WI38 (cell line): ENCODE data around the gene OR4D5.

ENCODE experiments used
- H3K4me3 ChIP-seq: 2 replicates; pipeline ENCODE4 v1.5.1; 2011; ENCODE audit warnings: low read depth, mild to moderate bottlenecking, control low read depth, low read length
- CTCF ChIP-seq: IDR thresholded peaks from 2 replicates; pipeline ENCODE4 v1.5.1; 2012; ENCODE audit warnings: low read depth, mild to moderate bottlenecking, control low read depth, low read length

Gene OR4D5

GRCh38 chr11:123939317-123939716, at the start of gene OR4D5:
TSS of gene OR4D5 (plus strand) at chr11:123939617. CDS start at chr11:123939617, 0 bp downstream.
- TF ChIP-seq CTCF: no peak
- H3K4me3 ChIP-seq: no peak within 1 kb of the TSS

GRCh38 chr11:123892031-123892430, 47.4 kb upstream of the OR4D5 start:
- TF ChIP-seq CTCF: no peak
- H3K4me3 ChIP-seq: no peak overlapping the region

- H3K4me3 ChIP-seq: no peak overlapping the region
- TF ChIP-seq CTCF: no peak
Observed at GRCh38 chr11:123899792-123900191, 39.6 kb upstream of the OR4D5 start.

GRCh38 chr11:123901867-123902266, 37.5 kb upstream of the OR4D5 start, which contains the start of gene OR8D4:
TSS of gene OR8D4 (plus strand) at chr11:123902167. CDS start at chr11:123906432, 4,265 bp downstream.
- no peak within 1 kb of the TSS for H3K4me3 ChIP-seq
- no peak for TF ChIP-seq CTCF

GRCh38 chr11:123903932-123904331, 35.5 kb upstream of the OR4D5 start:
- H3K4me3 ChIP-seq: no peak overlapping the region
- TF ChIP-seq CTCF: no peak

GRCh38 chr11:123904932-123905331, 34.5 kb upstream of the OR4D5 start:
- TF ChIP-seq CTCF: no peak
- H3K4me3 ChIP-seq: no peak overlapping the region

- H3K4me3 ChIP-seq: no peak overlapping the region
- TF ChIP-seq CTCF: no peak
Observed at GRCh38 chr11:123905826-123906225, 33.6 kb upstream of the OR4D5 start.
